HepG2 (cell line): ENCODE measurements around the gene CTSZ. TPM values are rescaled to one million over a fixed set of nuclear protein-coding genes. Genes with fewer than 3 reads are reported as not detected.

Experiments used
- AKAP8 ChIP-seq: sonication (generic); formaldehyde crosslinking; IDR thresholded peaks from 2 replicates; pipeline ENCODE4 v1.5.1; 2020; ENCODE audit warnings: mild to moderate bottlenecking, missing genetic modification reagents
- CAMTA2 ChIP-seq: sonication (generic); formaldehyde crosslinking; IDR thresholded peaks from 2 replicates; pipeline ENCODE4 v1.4.0; 2020; ENCODE audit warnings: mild to moderate bottlenecking, missing genetic modification reagents, borderline replicate concordance
- KMT2B ChIP-seq: IDR thresholded peaks from 2 replicates; pipeline ENCODE4 v1.6.1; 2016; ENCODE audit warnings: missing genetic modification reagents, missing compliant biosample characterization
- PLRG1 ChIP-seq: fragments of 450-650 bp; conservative IDR thresholded peaks from 2 replicates; pipeline ENCODE4 v1.6.1; 2016
- RAD21 ChIP-seq: fragments of 450-650 bp; formaldehyde crosslinking; IDR thresholded peaks from 2 replicates; pipeline ENCODE4 v1.5.0; 2020; ENCODE audit warnings: mild to moderate bottlenecking
- ZFP1 ChIP-seq: IDR thresholded peaks from 2 replicates; pipeline ENCODE4 v1.6.1; 2016
- ZFP37 ChIP-seq: sonication (generic); formaldehyde crosslinking; IDR thresholded peaks from 2 replicates; pipeline ENCODE4 v1.4.0; 2020; ENCODE audit warnings: missing genetic modification reagents, borderline replicate concordance
- ZNF207 ChIP-seq: fragments of 450-650 bp; IDR thresholded peaks from 2 replicates; pipeline ENCODE4 v1.6.1; 2016; ENCODE audit warnings: antibody characterized with exemption, borderline replicate concordance
- ZNF317 ChIP-seq: sonication (generic); formaldehyde crosslinking; IDR thresholded peaks from 2 replicates; pipeline ENCODE4 v1.5.0; 2020; ENCODE audit warnings: mild to moderate bottlenecking, missing genetic modification reagents
- ZNF44 ChIP-seq: sonication (generic); formaldehyde crosslinking; IDR thresholded peaks from 2 replicates; pipeline ENCODE4 v1.5.1; 2020; ENCODE audit warnings: mild to moderate bottlenecking, missing genetic modification reagents
- ZNF652 ChIP-seq: IDR thresholded peaks from 2 replicates; pipeline ENCODE4 v1.6.1; 2016; ENCODE audit warnings: low read depth, borderline replicate concordance
- ZNF770 ChIP-seq: sonication (generic); formaldehyde crosslinking; IDR thresholded peaks from 2 replicates; pipeline ENCODE4 v1.5.0; 2020; ENCODE audit warnings: mild to moderate bottlenecking, missing genetic modification reagents
- ZNF775 ChIP-seq: sonication (generic); formaldehyde crosslinking; IDR thresholded peaks from 2 replicates; pipeline ENCODE4 v1.4.0; 2020; ENCODE audit warnings: missing genetic modification reagents, mild to moderate bottlenecking, moderate library complexity, borderline replicate concordance
- polyA plus RNA-seq, 8 experiments: library from polyadenylated mRNA; depleted of rRNA in 3 of 8; stranded (reverse) in 7 of 8; unstranded in 1 of 8; fragments of >200 nt; fragmentation: Illumina TruSeq in 4 of 8; extraction: Trizol in 4 of 8; gene quantifications; 2 replicates each; pipeline versions ENCODE4 v1.2.1 to v1.2.3, GENCODE V29; 2011 to 2016; ENCODE audit warnings: low read depth in 4 of 8, missing spikeins in 1 of 8, mixed read lengths in 1 of 8; ENCODE audit not compliant: insufficient read depth in 1 of 8
- total RNA-seq, 5 experiments: library from RNA; depleted of rRNA; stranded (reverse); fragments of >200 nt; fragmentation: Illumina TruSeq; extraction: Trizol; gene quantifications; 2 replicates each; pipeline ENCODE4 v1.2.3, GENCODE V29; 2016; ENCODE audit warnings: low read depth in 1 of 5
- TF ChIP-seq, protein P1 (sequence below): sonication (generic); formaldehyde crosslinking; IDR thresholded peaks from 2 replicates; pipeline ENCODE4 v1.4.0; 2020; ENCODE audit warnings: mild to moderate bottlenecking, missing genetic modification reagents
- TF ChIP-seq, protein P2 (sequence below): IDR thresholded peaks from 2 replicates; pipeline ENCODE4 v1.6.1; 2012; ENCODE audit warnings: inconsistent platforms

CTSZ gene
- total and polyA plus RNA-seq, 2 of the 13 experiments (the other 11 are each of a cell fraction or from before 2014, with no cell fraction given) = 0.33 TPM; not detected in 1

GRCh38 chr20:58980711-58981627, 26.1 kb downstream of the CTSZ start, which contains the start of gene NELFCD (continued):
- TF ChIP-seq, protein P1, sequence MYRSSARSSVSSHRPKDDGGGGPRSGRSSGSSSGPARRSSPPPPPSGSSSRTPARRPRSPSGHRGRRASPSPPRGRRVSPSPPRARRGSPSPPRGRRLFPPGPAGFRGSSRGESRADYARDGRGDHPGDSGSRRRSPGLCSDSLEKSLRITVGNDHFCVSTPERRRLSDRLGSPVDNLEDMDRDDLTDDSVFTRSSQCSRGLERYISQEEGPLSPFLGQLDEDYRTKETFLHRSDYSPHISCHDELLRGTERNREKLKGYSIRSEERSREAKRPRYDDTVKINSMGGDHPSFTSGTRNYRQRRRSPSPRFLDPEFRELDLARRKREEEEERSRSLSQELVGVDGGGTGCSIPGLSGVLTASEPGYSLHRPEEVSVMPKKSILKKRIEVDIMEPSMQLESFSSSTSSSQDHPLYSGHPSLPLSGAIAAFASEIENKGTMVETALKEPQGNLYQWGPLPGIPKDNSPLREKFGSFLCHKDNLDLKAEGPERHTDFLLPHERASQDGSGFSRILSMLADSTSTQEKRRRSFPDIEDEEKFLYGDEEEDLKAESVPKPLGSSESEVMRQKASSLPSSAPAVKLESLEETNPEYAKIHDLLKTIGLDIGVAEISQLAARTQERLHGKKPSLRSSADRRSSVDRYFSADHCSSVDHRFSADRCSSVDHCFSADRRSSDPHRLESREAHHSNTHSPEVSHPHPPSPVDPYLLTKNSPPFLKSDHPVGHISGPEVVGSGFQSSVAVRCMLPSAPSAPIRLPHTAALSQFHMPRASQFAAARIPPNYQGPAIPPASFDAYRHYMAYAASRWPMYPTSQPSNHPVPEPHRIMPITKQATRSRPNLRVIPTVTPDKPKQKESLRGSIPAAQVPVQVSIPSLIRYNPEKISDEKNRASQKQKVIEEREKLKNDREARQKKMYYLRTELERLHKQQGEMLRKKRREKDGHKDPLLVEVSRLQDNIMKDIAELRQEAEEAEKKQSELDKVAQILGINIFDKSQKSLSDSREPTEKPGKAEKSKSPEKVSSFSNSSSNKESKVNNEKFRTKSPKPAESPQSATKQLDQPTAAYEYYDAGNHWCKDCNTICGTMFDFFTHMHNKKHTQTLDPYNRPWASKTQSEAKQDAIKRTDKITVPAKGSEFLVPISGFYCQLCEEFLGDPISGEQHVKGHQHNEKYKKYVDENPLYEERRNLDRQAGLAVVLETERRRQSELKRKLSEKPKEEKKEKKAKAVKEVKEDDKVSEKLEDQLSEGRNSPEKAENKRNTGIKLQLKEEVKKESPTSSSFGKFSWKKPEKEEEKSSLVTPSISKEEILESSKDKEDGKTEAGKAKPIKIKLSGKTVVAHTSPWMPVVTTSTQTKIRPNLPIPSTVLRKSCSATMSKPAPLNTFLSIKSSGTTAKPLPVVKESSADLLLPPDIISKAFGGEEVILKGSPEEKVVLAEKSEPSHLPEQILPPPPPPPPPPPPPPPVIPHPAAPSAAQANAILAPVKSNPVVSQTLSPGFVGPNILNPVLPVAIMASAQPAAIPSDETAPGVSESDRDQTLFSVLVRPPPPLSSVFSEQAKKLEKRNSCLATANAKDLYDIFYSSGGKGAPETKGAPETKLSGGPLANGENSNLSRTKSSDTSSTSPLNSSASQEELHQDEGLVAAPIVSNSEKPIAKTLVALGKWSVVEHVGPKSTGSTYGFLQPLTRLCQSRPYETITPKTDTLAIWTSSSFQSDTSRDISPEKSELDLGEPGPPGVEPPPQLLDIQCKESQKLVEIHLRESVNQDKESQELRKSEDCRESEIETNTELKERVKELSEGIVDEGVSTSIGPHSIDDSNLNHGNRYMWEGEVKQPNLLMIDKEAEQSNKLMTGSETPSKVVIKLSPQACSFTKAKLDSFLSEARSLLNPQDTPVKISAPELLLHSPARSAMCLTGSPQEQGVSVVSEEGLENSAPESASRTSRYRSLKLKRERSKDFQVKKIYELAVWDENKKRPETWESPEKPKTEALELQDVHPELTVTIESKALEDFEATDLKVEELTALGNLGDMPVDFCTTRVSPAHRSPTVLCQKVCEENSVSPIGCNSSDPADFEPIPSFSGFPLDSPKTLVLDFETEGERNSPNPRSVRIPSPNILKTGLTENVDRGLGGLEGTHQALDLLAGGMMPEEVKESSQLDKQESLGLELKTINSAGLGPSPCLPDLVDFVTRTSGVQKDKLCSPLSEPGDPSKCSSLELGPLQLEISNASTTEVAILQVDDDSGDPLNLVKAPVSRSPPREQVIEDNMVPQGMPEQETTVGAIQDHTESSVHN (CRISPR knock-in tag) = no peak
- no peak for TF ChIP-seq ZNF652 (CRISPR knock-in tag)
- TF ChIP-seq ZNF207 = no peak
- peak; percentile 75; the same call in 1 of the 2 replicates for TF ChIP-seq ZNF44 (CRISPR knock-in tag)
- no peak for TF ChIP-seq PLRG1
- peak; percentile 78 for TF ChIP-seq ZNF317
- TF ChIP-seq RAD21 (CRISPR knock-in tag) = peak; percentile 38
- no peak for TF ChIP-seq ZFP37 (CRISPR knock-in tag)
- no peak for TF ChIP-seq ZFP1 (CRISPR knock-in tag)
- no peak for TF ChIP-seq AKAP8 (CRISPR knock-in tag)
- TF ChIP-seq ZNF775 (CRISPR knock-in tag) = no peak
- TF ChIP-seq, protein P2, sequence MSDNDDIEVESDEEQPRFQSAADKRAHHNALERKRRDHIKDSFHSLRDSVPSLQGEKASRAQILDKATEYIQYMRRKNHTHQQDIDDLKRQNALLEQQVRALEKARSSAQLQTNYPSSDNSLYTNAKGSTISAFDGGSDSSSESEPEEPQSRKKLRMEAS = peak; percentile 83
- no peak for TF ChIP-seq CAMTA2 (CRISPR knock-in tag)
- TF ChIP-seq KMT2B (CRISPR knock-in tag) = peak; percentile 66; the same call in 1 of the 2 replicates
- TF ChIP-seq ZNF770 (CRISPR knock-in tag) = no peak
